Kidney epithelial cell (primary cell): Measurements from ENCODE around the gene NYAP1. TPM values are rescaled to one million over a fixed set of nuclear protein-coding genes. Genes with fewer than 3 reads are reported as not detected.
A peak's percentile ranks its signal among the peaks of the same experiment; 100 is the strongest.
"Not testable (repeated sequence)": the region's sequence is repeated elsewhere in the genome, so short reads cannot be mapped to it uniquely, and the experiment has no call there.

Experiments used
- DNase-seq: peaks from one replicate; pipeline ENCODE4 v3.0.0-alpha.2; 2010; ENCODE audit warnings: low read depth
- H3K27me3 ChIP-seq: 2 replicates; pipeline ENCODE4 v1.6.0; 2011; ENCODE audit warnings: low read length; ENCODE audit not compliant: control insufficient read depth, insufficient read depth
- H3K36me3 ChIP-seq: 2 replicates; pipeline ENCODE4 v1.5.1; 2011; ENCODE audit warnings: low read length; ENCODE audit not compliant: control insufficient read depth, insufficient read depth
- H3K4me3 ChIP-seq: 2 replicates; pipeline ENCODE4 v1.5.1; 2011; ENCODE audit warnings: low read depth, mild to moderate bottlenecking, control low read depth, low read length
- total RNA-seq: library from RNA; depleted of rRNA; stranded (reverse); fragments of >200 nt; gene quantifications from 2 replicates; pipeline ENCODE4 v1.2.3, GENCODE V29; 2015
- TF ChIP-seq, protein P1 (sequence below): IDR thresholded peaks from 2 replicates; pipeline ENCODE4 v1.5.1; 2011; ENCODE audit warnings: mild to moderate bottlenecking, moderate library complexity, low read length, control low read depth, inconsistent platforms; ENCODE audit not compliant: insufficient read depth, poor library complexity, severe bottlenecking

Gene NYAP1
- total RNA-seq, 1 donor from 2014 or later = 0.46 TPM

DNA sequence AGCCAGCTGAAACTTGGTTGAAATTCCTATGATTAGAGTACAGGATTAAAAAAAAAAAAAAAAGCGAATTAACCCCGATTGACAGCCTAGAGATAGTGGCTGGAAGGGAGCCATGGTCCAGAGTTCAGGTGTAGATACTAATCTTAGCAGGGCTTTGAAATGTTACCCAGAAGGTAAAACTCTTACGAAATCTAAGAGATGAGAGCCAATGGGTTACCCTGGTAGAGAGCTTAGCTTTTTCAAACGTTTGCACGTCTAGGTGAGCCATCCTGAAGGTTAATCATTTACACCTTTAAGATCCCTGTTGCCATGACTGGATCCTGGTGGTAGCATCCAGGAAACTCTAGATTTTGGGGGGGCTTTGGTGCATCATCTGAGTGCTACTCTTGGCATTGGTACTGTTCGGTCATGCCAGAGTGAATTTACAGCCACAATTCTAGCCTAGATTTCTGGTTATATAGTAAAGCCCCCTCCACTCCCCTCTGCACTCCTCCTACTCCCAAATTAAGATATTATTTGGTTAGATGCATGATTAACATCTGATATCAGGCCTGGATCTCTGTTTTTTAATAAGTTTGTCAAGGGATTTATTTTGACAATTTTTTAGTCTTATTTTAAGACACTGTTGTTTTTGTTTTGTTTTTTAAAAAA is 56.5 kb downstream of the NYAP1 start:
- no peaks in the 10 kb centered on the region for H3K27me3 ChIP-seq
- peak overlapping the region; percentile 83 for H3K4me3 ChIP-seq
- no peak for DNase-seq
- TF ChIP-seq, protein P1, sequence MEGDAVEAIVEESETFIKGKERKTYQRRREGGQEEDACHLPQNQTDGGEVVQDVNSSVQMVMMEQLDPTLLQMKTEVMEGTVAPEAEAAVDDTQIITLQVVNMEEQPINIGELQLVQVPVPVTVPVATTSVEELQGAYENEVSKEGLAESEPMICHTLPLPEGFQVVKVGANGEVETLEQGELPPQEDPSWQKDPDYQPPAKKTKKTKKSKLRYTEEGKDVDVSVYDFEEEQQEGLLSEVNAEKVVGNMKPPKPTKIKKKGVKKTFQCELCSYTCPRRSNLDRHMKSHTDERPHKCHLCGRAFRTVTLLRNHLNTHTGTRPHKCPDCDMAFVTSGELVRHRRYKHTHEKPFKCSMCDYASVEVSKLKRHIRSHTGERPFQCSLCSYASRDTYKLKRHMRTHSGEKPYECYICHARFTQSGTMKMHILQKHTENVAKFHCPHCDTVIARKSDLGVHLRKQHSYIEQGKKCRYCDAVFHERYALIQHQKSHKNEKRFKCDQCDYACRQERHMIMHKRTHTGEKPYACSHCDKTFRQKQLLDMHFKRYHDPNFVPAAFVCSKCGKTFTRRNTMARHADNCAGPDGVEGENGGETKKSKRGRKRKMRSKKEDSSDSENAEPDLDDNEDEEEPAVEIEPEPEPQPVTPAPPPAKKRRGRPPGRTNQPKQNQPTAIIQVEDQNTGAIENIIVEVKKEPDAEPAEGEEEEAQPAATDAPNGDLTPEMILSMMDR = no peak
- H3K36me3 ChIP-seq = no peaks in the 10 kb centered on the region

DNA sequence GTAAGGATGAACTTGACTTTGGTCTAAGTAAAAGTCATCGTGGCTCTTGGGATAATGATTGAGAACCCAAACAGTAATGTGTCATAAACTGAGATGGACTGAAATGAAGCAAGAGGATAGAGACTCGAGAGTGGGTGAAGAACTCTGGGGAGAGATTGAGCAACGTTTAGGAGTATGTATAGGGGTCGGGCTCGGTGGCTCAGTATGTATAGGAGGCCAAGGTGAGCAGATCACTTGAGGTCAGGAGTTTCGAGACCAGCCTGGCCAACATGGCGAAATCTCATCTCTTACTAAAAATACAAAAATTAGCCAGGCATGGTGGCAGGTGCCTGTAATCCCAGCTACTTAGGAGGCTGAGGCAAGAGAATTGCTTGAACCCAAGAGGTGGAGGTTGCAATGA is 57.6 kb downstream of the NYAP1 start:
- not testable (repeated sequence) for H3K27me3 ChIP-seq, H3K36me3 ChIP-seq, H3K4me3 ChIP-seq, DNase-seq

DNA sequence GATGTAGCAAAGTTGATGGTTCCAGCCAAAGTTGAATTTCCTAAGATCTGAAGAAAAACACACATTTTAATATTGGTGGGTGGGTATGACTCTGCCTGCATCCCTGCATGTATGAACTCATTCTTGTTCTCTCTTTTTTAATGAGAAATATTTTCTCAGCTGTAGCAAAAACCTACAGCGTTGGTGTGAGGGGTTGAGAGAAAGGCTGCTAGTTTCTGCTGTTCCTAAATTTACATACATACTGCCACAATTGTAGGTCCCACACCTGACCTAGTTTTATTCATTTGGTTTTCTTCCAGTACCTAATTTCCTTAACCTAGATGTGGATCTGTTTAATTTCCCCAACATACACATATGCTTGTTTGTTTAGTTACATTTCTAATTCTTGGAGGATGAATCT is 59.9 kb downstream of the NYAP1 start:
- no peaks in the 10 kb centered on the region for H3K27me3 ChIP-seq
- no peak for DNase-seq

DNA sequence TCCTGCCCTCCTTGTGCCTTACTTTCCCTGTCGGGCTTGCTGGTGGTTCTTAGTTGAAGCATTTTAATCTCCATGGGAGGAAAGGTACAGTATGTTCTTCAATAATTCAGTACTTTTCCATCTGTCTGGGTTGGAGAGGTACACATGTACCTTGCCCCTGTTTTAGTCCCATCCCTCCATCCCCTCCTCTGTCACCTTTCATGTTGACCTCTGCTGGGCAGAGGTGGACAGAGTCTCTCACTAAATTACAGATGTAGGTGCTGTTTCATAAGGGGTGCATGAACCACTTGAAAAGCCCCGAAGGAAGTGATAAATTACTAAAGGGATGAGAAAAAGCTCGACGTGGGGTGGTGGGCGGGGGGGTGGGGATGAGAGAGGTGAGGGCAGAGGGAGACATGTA is 60.7 kb downstream of the NYAP1 start:
- TF ChIP-seq, protein P1 = no peak
- no peak overlapping the region for H3K4me3 ChIP-seq
- H3K36me3 ChIP-seq = no peaks in the 10 kb centered on the region
- H3K27me3 ChIP-seq = no peaks in the 10 kb centered on the region
- no peak for DNase-seq

More for the DNA sequence above, 59.9 kb downstream of the NYAP1 start:
- TF ChIP-seq, protein P1 = no peak
- Histone ChIP-seq H3K4me3 (no peak overlapping the region), H3K36me3 (no peaks in the 10 kb centered on the region)

Other genes starting within 250 kb of the NYAP1 start
- not detected in 2 replicates for gene SPDYE3, start 176.2 kb upstream of the NYAP1 start, total RNA-seq
- gene PILRB, start 125.8 kb upstream of the NYAP1 start, total RNA-seq = 19.3 and 20.8 TPM in 2 replicates
- 0.68 TPM in 1 of 2 replicates, not detected in the other for gene PILRA, start 110.4 kb upstream of the NYAP1 start, total RNA-seq
- gene ZCWPW1, start 55.2 kb upstream of the NYAP1 start, total RNA-seq = 0.88 and 1.8 TPM in 2 replicates
- 29.7 and 30.0 TPM in 2 replicates for gene MEPCE, start 54.1 kb upstream of the NYAP1 start, total RNA-seq
- gene PPP1R35, start 47.4 kb upstream of the NYAP1 start, total RNA-seq = 28.0 and 39.8 TPM in 2 replicates
- gene SPACDR, start 19.7 kb upstream of the NYAP1 start, total RNA-seq = not detected in 2 replicates
- gene TSC22D4, start 4.7 kb upstream of the NYAP1 start, total RNA-seq = 41.6 and 45.3 TPM in 2 replicates
- gene AGFG2, start 55.3 kb downstream of the NYAP1 start, total RNA-seq = 4.0 and 8.6 TPM in 2 replicates
- gene SAP25, start 90.0 kb downstream of the NYAP1 start, total RNA-seq = 0.62 TPM in 1 of 2 replicates, not detected in the other
- 69.0 and 85.2 TPM in 2 replicates for gene LRCH4, start 102.2 kb downstream of the NYAP1 start, total RNA-seq
- gene FBXO24, start 102.4 kb downstream of the NYAP1 start, total RNA-seq = 0.55 and 0.79 TPM in 2 replicates
- 4.7 and 6.4 TPM in 2 replicates for gene PCOLCE, start 118.4 kb downstream of the NYAP1 start, total RNA-seq
- gene MOSPD3, start 128.6 kb downstream of the NYAP1 start, total RNA-seq = 14.5 and 23.3 TPM in 2 replicates
- gene TFR2, start 157.6 kb downstream of the NYAP1 start, total RNA-seq = 0.34 and 0.71 TPM in 2 replicates
- gene ACTL6B, start 172.5 kb downstream of the NYAP1 start, total RNA-seq = not detected in 2 replicates
- gene GNB2, start 189.8 kb downstream of the NYAP1 start, total RNA-seq = 330 and 391 TPM in 2 replicates
- gene GIGYF1, start 210.3 kb downstream of the NYAP1 start, total RNA-seq = 23.1 and 23.5 TPM in 2 replicates
- gene POP7, start 222.2 kb downstream of the NYAP1 start, total RNA-seq = 46.1 and 52.8 TPM in 2 replicates
- gene EPO, start 236.5 kb downstream of the NYAP1 start, total RNA-seq = not detected in 2 replicates
- not detected in 2 replicates for gene ZAN, start 249.7 kb downstream of the NYAP1 start, total RNA-seq